Keratinocyte (primary cell): ENCODE data around the gene GSTA3. TPM values are rescaled to one million over a fixed set of nuclear protein-coding genes. Genes with fewer than 3 reads are reported as not detected.

Experiments used
- DNase-seq: peaks from one replicate; pipeline ENCODE4 v3.0.0-alpha.2; 2011; ENCODE audit warnings: low read depth, missing footprints, low spot score
- FAIRE-seq: peaks from 2 replicates; lab custom pipeline; 2011; peaks lifted over from hg19 to GRCh38; lab: Jason Lieb, UNC
- H2AFZ ChIP-seq: 2 replicates; pipeline ENCODE4 v1.6.0; 2012; ENCODE audit warnings: low read length, control low read depth, inconsistent platforms; ENCODE audit not compliant: control insufficient read depth
- H3K27ac ChIP-seq: 2 replicates; pipeline ENCODE4 v1.5.1; 2011; ENCODE audit warnings: low read length; ENCODE audit not compliant: control insufficient read depth, insufficient read depth
- H3K27me3 ChIP-seq: 3 replicates; pipeline ENCODE4 v1.6.0; 2011; ENCODE audit warnings: low read length; ENCODE audit not compliant: control insufficient read depth, insufficient read depth; ENCODE audit errors: extremely low read depth
- H3K36me3 ChIP-seq, 2 experiments: 2 replicates in 1 of 2; 3 replicates in 1 of 2; pipeline ENCODE4 v1.5.1; 2011; ENCODE audit warnings: low read length in 2 of 2, mild to moderate bottlenecking in 1 of 2; ENCODE audit not compliant: control insufficient read depth in 2 of 2, insufficient read depth in 2 of 2; ENCODE audit errors: extremely low read depth in 1 of 2
- H3K4me1 ChIP-seq: 3 replicates; pipeline ENCODE4 v1.5.1; 2011; ENCODE audit warnings: low read length; ENCODE audit not compliant: control insufficient read depth, insufficient read depth; ENCODE audit errors: extremely low read depth
- H3K4me2 ChIP-seq: 3 replicates; pipeline ENCODE4 v1.6.0; 2011; ENCODE audit warnings: low read depth, low read length; ENCODE audit not compliant: control insufficient read depth, insufficient read depth; ENCODE audit errors: extremely low read depth
- H3K4me3 ChIP-seq, 3 experiments: fragments of 200-600 bp in 1 of 3; sonication (generic) in 1 of 3; 2 replicates in 2 of 3; 3 replicates in 1 of 3; pipeline ENCODE4 v1.5.1; 2011 to 2016; ENCODE audit warnings: low read length in 3 of 3, mild to moderate bottlenecking in 3 of 3, control low read depth in 2 of 3, inconsistent platforms in 1 of 3, low read depth in 1 of 3, mixed read lengths in 1 of 3, mixed run types in 1 of 3, moderate library complexity in 1 of 3; ENCODE audit not compliant: control insufficient read depth in 2 of 3, insufficient read depth in 2 of 3; ENCODE audit errors: extremely low read depth in 1 of 3
- H3K79me2 ChIP-seq: 2 replicates; pipeline ENCODE4 v1.6.0; 2012; ENCODE audit warnings: low read length; ENCODE audit not compliant: control insufficient read depth, insufficient read depth
- H3K9ac ChIP-seq: 3 replicates; pipeline ENCODE4 v1.6.0; 2011; ENCODE audit warnings: low read length; ENCODE audit not compliant: control insufficient read depth, insufficient read depth; ENCODE audit errors: extremely low read depth
- H3K9me1 ChIP-seq: 3 replicates; pipeline ENCODE4 v1.6.0; 2011; ENCODE audit warnings: low read length; ENCODE audit not compliant: control insufficient read depth, insufficient read depth; ENCODE audit errors: extremely low read depth
- H3K9me3 ChIP-seq: 2 replicates; pipeline ENCODE4 v1.5.1; 2012; ENCODE audit warnings: low read depth, low read length; ENCODE audit not compliant: control insufficient read depth
- H4K20me1 ChIP-seq: 3 replicates; pipeline ENCODE4 v1.6.0; 2011; ENCODE audit warnings: low read length; ENCODE audit not compliant: control insufficient read depth, insufficient read depth; ENCODE audit errors: extremely low read depth
- EZH2 ChIP-seq: IDR thresholded peaks from one replicate; pipeline ENCODE4 v1.6.1; 2012; ENCODE audit warnings: inconsistent platforms, mild to moderate bottlenecking, low read length, moderate library complexity
- dilution Hi-C: fragments of 300-500 bp; cut with MboI; formaldehyde crosslinking; loops from one replicate; pipeline ENCODE4 v1.7.0; 2020; ENCODE audit warnings: low sequenced_read_pairs; ENCODE audit not compliant: extremely low pct_ligation_motif_present
- polyA plus RNA-seq, 5 experiments: library from polyadenylated mRNA; depleted of rRNA in 3 of 5; stranded (reverse) in 3 of 5; stranded (forward) in 1 of 5; unstranded in 1 of 5; fragments of >200 nt; gene quantifications; 1 replicate in 1 of 5; 2 replicates in 3 of 5; 3 replicates in 1 of 5; pipeline versions ENCODE4 v1.2.1 to v1.2.3, GENCODE V29; 2011 to 2012; ENCODE audit warnings: missing spikeins in 2 of 5, low read depth in 1 of 5, low replicate concordance in 1 of 5
- TF ChIP-seq, protein P1 (sequence below), 3 experiments: IDR thresholded peaks in 1 of 3; conservative IDR thresholded peaks in 1 of 3; optimal IDR thresholded peaks in 1 of 3; 2 replicates in 2 of 3; 3 replicates in 1 of 3; pipeline versions ENCODE3 to v1.5.1; 2011; ENCODE audit warnings: low read length in 3 of 3, mild to moderate bottlenecking in 3 of 3, moderate library complexity in 2 of 3, control low read depth in 1 of 3, inconsistent platforms in 1 of 3; ENCODE audit not compliant: insufficient read depth in 2 of 3; ENCODE audit errors: extremely low read depth in 1 of 3

GSTA3 gene
- polyA plus RNA-seq, 1 donor (not counting 4 experiments of a cell fraction or from before 2014, with no cell fraction given) = not detected

GRCh38 chr6:52955871-52956270 lies 46.4 kb upstream of the GSTA3 start:
- Histone ChIP-seq H3K9ac (no peak overlapping the region), H3K9me3 (no peaks in the 10 kb centered on the region), H3K4me3 (no peak overlapping the region), H3K9me1 (no peaks in the 10 kb centered on the region), H3K36me3 (no peaks in the 10 kb centered on the region), H3K27ac (no peak overlapping the region), H3K27me3 (no peaks in the 10 kb centered on the region), H3K4me1 (no peaks in the 10 kb centered on the region), H3K79me2 (no peaks in the 10 kb centered on the region), H2AFZ (no peak overlapping the region), H3K4me2 (no peak overlapping the region), H4K20me1 (no peaks in the 10 kb centered on the region)
- DNase-seq (no peak), FAIRE-seq (no peak)
- dilution Hi-C loops = no loop called here
- no peak for TF ChIP-seq EZH2
- TF ChIP-seq, protein P1, sequence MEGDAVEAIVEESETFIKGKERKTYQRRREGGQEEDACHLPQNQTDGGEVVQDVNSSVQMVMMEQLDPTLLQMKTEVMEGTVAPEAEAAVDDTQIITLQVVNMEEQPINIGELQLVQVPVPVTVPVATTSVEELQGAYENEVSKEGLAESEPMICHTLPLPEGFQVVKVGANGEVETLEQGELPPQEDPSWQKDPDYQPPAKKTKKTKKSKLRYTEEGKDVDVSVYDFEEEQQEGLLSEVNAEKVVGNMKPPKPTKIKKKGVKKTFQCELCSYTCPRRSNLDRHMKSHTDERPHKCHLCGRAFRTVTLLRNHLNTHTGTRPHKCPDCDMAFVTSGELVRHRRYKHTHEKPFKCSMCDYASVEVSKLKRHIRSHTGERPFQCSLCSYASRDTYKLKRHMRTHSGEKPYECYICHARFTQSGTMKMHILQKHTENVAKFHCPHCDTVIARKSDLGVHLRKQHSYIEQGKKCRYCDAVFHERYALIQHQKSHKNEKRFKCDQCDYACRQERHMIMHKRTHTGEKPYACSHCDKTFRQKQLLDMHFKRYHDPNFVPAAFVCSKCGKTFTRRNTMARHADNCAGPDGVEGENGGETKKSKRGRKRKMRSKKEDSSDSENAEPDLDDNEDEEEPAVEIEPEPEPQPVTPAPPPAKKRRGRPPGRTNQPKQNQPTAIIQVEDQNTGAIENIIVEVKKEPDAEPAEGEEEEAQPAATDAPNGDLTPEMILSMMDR (optimal IDR thresholded peaks at IDR 0.05 in 1 of 3, IDR thresholded peaks at IDR 0.05 in 1 of 3, conservative IDR thresholded peaks at IDR 0.05 in 1 of 3; ENCODE audit: extremely low read depth in 1 of 3, insufficient read depth in 2 of 3, low read length in 3 of 3) = no peak

DNA sequence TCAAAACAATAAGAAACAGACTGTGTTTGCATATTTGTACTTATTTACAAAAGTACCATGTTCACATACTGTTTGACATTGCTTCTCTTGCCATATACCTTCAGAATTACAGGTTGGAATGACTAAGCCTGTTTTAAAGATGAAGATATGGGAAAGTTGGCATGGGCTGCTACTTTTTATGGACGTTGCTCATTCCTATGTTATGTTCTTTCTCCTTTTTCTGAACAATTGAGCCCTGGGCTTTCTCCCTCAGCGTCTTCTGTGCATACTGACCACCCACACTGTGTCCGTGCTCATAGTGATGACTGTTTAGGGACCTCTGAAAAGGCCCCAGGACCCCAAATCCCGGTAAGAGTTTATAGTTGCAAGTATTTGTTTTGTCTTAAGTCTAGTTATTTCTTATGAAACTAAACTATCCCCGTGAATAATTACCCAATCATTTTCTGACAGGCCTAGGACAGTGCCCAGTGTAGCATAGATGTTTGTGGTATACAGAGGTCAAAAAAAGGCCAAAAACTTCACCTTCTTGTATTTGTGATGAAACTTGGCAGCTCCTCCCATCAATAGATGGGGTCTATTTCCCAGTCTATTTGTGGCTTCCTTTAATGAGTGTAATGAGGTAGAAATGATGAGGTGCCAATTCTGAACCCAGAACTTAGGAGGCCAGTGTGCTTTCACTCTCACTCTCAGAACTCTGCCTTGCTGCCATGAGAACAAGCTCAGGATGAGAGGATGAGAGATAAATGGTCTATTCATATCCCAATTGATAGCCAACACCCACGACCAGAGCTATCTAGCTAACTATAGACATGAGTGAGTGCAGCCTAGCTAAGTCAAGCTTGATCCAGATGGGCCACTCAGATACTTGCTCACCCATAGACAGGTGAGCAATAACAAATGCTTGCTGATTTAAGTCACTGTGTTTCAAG lies 44.7 kb upstream of the GSTA3 start:
- Histone ChIP-seq H3K4me3 (no peak overlapping the region), H3K9ac (no peak overlapping the region), H3K79me2 (no peaks in the 10 kb centered on the region), H2AFZ (no peak overlapping the region), H3K27me3 (no peaks in the 10 kb centered on the region), H3K4me1 (no peaks in the 10 kb centered on the region), H3K9me1 (no peaks in the 10 kb centered on the region), H3K27ac (no peak overlapping the region), H3K9me3 (no peaks in the 10 kb centered on the region), H3K36me3 (no peaks in the 10 kb centered on the region), H3K4me2 (no peak overlapping the region), H4K20me1 (no peaks in the 10 kb centered on the region)
- FAIRE-seq = no peak
- no peak for TF ChIP-seq EZH2
- TF ChIP-seq, protein P1 (optimal IDR thresholded peaks at IDR 0.05 in 1 of 3, IDR thresholded peaks at IDR 0.05 in 1 of 3, conservative IDR thresholded peaks at IDR 0.05 in 1 of 3; ENCODE audit: extremely low read depth in 1 of 3, insufficient read depth in 2 of 3, low read length in 3 of 3) = no peak
- dilution Hi-C loops = no loop called here
- no peak for DNase-seq
